Endothelial cell of umbilical vein (primary cell): Measurements from ENCODE around the gene CHD9. TPM values are rescaled to one million over a fixed set of nuclear protein-coding genes. Genes with fewer than 3 reads are reported as not detected.
A peak's percentile ranks its signal among the peaks of the same experiment; 100 is the strongest.

ENCODE experiments used
- BruUV-seq: library from RNA; stranded (reverse); fragments of 400-500 nt; replicated peaks from 2 replicates; lab custom pipeline; 2021; lab: Mats Ljungman, UMichigan
- CTCF ChIA-PET: fragments of 300-600, 350-600 bp; sonication (Branson Sonifier 250); formaldehyde crosslinking; loops from one replicate; lab custom pipeline; 2021; ENCODE audit warnings: antibody characterized with exemption, inconsistent platforms; lab: Charles Lee
- POLR2A ChIA-PET: fragments of 300-600, 350-600 bp; sonication (Branson Sonifier 250); formaldehyde crosslinking; loops from one replicate; lab custom pipeline; 2021; ENCODE audit warnings: antibody characterized with exemption, inconsistent platforms; lab: Charles Lee
- DNase-seq: peaks from one replicate; pipeline ENCODE4 v3.0.0-alpha.2; 2011; ENCODE audit warnings: low read depth, low spot score
- FAIRE-seq: peaks from 2 replicates; lab custom pipeline; 2011; peaks lifted over from hg19 to GRCh38; lab: Jason Lieb, UNC
- H2AFZ ChIP-seq: 2 replicates; pipeline ENCODE4 v1.6.0; 2012; ENCODE audit warnings: low read depth, low read length, control low read depth, inconsistent platforms
- H3K27ac ChIP-seq: 2 replicates; pipeline ENCODE4 v1.5.1; 2011; ENCODE audit warnings: low read depth, mild to moderate bottlenecking, control low read depth, low read length, moderate library complexity; ENCODE audit not compliant: insufficient read depth
- H3K27me3 ChIP-seq, 2 experiments: 2 replicates each; pipeline versions ENCODE4 v1.6.0 to v1.6.1; 2011; ENCODE audit warnings: low read length in 2 of 2, mixed read lengths in 1 of 2; ENCODE audit not compliant: control insufficient read depth in 2 of 2, insufficient read depth in 2 of 2
- H3K36me3 ChIP-seq, 2 experiments: 2 replicates in 1 of 2; 3 replicates in 1 of 2; pipeline ENCODE4 v1.5.1; 2011; ENCODE audit warnings: low read length in 2 of 2, mild to moderate bottlenecking in 1 of 2, moderate library complexity in 1 of 2; ENCODE audit not compliant: control insufficient read depth in 2 of 2, insufficient read depth in 2 of 2; ENCODE audit errors: extremely low read depth in 1 of 2
- H3K4me1 ChIP-seq: 3 replicates; pipeline ENCODE4 v1.5.1; 2011; ENCODE audit warnings: mild to moderate bottlenecking, low read length; ENCODE audit not compliant: control insufficient read depth, insufficient read depth; ENCODE audit errors: extremely low read depth
- H3K4me2 ChIP-seq: 2 replicates; pipeline ENCODE4 v1.6.1; 2011; ENCODE audit warnings: low read length, control low read depth, mixed read lengths; ENCODE audit not compliant: insufficient read depth
- H3K4me3 ChIP-seq, 3 experiments: fragments of 200-600 bp in 1 of 3; sonication (generic), shearing (Covaris generic) in 1 of 3; replicated peaks in 1 of 3; 2 replicates each; pipeline ENCODE4 v1.5.1; 2011 to 2016; ENCODE audit warnings: control low read depth in 3 of 3, low read length in 3 of 3, mild to moderate bottlenecking in 2 of 3, inconsistent platforms in 1 of 3, low read depth in 1 of 3, moderate library complexity in 1 of 3; ENCODE audit not compliant: insufficient read depth in 1 of 3
- H3K79me2 ChIP-seq: 2 replicates; pipeline ENCODE4 v1.6.0; 2012; ENCODE audit warnings: low read length, inconsistent platforms; ENCODE audit not compliant: control insufficient read depth, insufficient read depth
- H3K9ac ChIP-seq: replicated peaks from 2 replicates; pipeline ENCODE3; 2011; ENCODE audit warnings: low read length, control low read depth; ENCODE audit not compliant: insufficient read depth; ENCODE audit errors: extremely low read depth
- H3K9me1 ChIP-seq: replicated peaks from 3 replicates; pipeline ENCODE4 v1.6.0; 2011; ENCODE audit warnings: mild to moderate bottlenecking, low read length; ENCODE audit not compliant: control insufficient read depth, insufficient read depth; ENCODE audit errors: extremely low read depth
- H3K9me3 ChIP-seq: replicated peaks from 2 replicates; pipeline ENCODE4 v1.5.1; 2012; ENCODE audit warnings: low read length, inconsistent platforms; ENCODE audit not compliant: control insufficient read depth, insufficient read depth
- H4K20me1 ChIP-seq: replicated peaks from 2 replicates; pipeline ENCODE3; 2011; ENCODE audit warnings: mild to moderate bottlenecking, low read length; ENCODE audit not compliant: control insufficient read depth, insufficient read depth; ENCODE audit errors: extremely low read depth
- CTCF ChIP-seq, 2 donors: IDR thresholded peaks; 1 replicate in 1 of 2; 2 replicates in 1 of 2; pipeline ENCODE4 v1.5.1; 2011; ENCODE audit warnings: low read length in 2 of 2, mild to moderate bottlenecking in 2 of 2, moderate library complexity in 2 of 2, control low read depth in 1 of 2, inconsistent platforms in 1 of 2, low read depth in 1 of 2; ENCODE audit not compliant: insufficient read depth in 1 of 2; ENCODE audit errors: extremely low read depth in 1 of 2
- EZH2 ChIP-seq: IDR thresholded peaks from 2 replicates; pipeline ENCODE4 v1.6.1; 2012; ENCODE audit warnings: borderline replicate concordance, low read depth, mild to moderate bottlenecking, moderate library complexity, low read length, inconsistent platforms; ENCODE audit not compliant: severe bottlenecking
- FOS ChIP-seq: IDR thresholded peaks from 2 replicates; pipeline ENCODE4 v1.6.1; 2011; ENCODE audit warnings: mild to moderate bottlenecking, low read length, moderate library complexity, borderline replicate concordance; ENCODE audit not compliant: insufficient read depth
- GATA2 ChIP-seq: IDR thresholded peaks from 2 replicates; pipeline ENCODE4 v1.7.0; 2011; ENCODE audit warnings: low read depth, mild to moderate bottlenecking, moderate library complexity, mixed read lengths, low read length; ENCODE audit not compliant: insufficient read length, insufficient read depth
- JUN ChIP-seq: IDR thresholded peaks from 2 replicates; pipeline ENCODE4 v1.6.1; 2011; ENCODE audit warnings: borderline replicate concordance, low read depth; ENCODE audit not compliant: insufficient read length, insufficient read depth
- MAX ChIP-seq: IDR thresholded peaks from 2 replicates; pipeline ENCODE4 v1.6.1; 2011; ENCODE audit not compliant: insufficient read depth, insufficient read length
- MYC ChIP-seq: IDR thresholded peaks from one replicate; pipeline ENCODE4 v1.6.1; 2011; ENCODE audit warnings: mild to moderate bottlenecking, low read depth, low read length
- POLR2A ChIP-seq: IDR thresholded peaks from 2 replicates; pipeline ENCODE4 v1.6.1; 2012; ENCODE audit warnings: low read depth, mild to moderate bottlenecking, control low read depth, low read length
- POLR2AphosphoS5 ChIP-seq: IDR thresholded peaks from 2 replicates; pipeline ENCODE4 v1.6.1; 2012; ENCODE audit warnings: low read depth, mild to moderate bottlenecking, control low read depth, low read length, moderate library complexity; ENCODE audit not compliant: insufficient read depth
- dilution Hi-C: fragments of 300-500 bp; cut with MboI; formaldehyde crosslinking; loops from one replicate; pipeline ENCODE4 v1.15.0; 2019; ENCODE audit warnings: low sequenced_read_pairs; ENCODE audit not compliant: extremely low pct_ligation_motif_present
- intact Hi-C: fragments of 100-400 bp; cut with micrococcal nuclease; formaldehyde crosslinking; loops from one replicate; pipeline ENCODE4 v1.10.0; 2022
- polyA plus RNA-seq, 4 experiments: library from polyadenylated mRNA; depleted of rRNA in 3 of 4; stranded (reverse) in 3 of 4; unstranded in 1 of 4; fragments of >200 nt; gene quantifications; 2 replicates each; pipeline versions ENCODE4 v1.2.1 to v1.2.3, GENCODE V29; 2011 to 2012; ENCODE audit warnings: missing spikeins in 1 of 4
- total RNA-seq: library from RNA; stranded (reverse); gene quantifications from 2 replicates; pipeline ENCODE4 v1.2.3, GENCODE V29; 2021

CHD9 gene
- total and polyA plus RNA-seq, 2 donors (not counting 3 experiments of a cell fraction or from before 2014, with no cell fraction given), result 9.9 to 59.2 TPM

DNA sequence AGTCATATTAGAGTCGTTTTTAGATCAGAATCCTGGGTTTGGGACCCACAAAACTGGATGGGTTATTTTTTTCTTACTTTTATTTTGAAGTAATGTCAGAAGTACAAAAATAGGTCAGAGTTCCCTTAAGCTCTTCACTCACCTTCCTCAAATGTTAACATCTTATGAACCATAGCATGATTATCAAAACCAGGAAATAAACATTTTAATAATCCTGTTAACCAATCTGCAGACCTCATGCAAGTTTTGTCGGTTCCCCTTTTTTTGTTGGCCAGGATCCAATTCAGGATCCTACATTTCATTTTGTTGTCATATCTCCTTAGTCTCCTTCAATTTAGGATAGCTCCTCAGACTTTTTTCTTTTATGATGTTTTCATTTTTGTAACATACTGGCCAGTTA is 162.0 kb downstream of the CHD9 start:
- Histone ChIP-seq H3K4me1 (peaks cover 45% of the 10 kb centered on the region), H3K79me2 (peaks cover 80% of the 10 kb centered on the region), H3K9ac (no peak overlapping the region), H3K36me3 (peaks cover 0 to 2% of the 10 kb centered on the region in 2 experiments), H3K27ac (no peak overlapping the region), H3K27me3 (no peaks in the 10 kb centered on the region), H4K20me1 (peaks cover 4% of the 10 kb centered on the region), H3K4me2 (no peak overlapping the region), H3K4me3 (no peak overlapping the region), H2AFZ (no peak overlapping the region), H3K9me1 (peaks cover 2% of the 10 kb centered on the region), H3K9me3 (no peaks in the 10 kb centered on the region)
- FAIRE-seq, result no peak
- no peak for TF ChIP-seq CTCF (IDR thresholded peaks at IDR 0.05; ENCODE audit: extremely low read depth in 1 of 2, insufficient read depth in 1 of 2, low read depth in 1 of 2, low read length in 2 of 2)
- no peak for TF ChIP-seq POLR2A
- no peak for TF ChIP-seq POLR2AphosphoS5
- POLR2A ChIA-PET, result no interaction called here
- CTCF ChIA-PET, result no interaction called here
- no TSS peak for BruUV-seq
- dilution Hi-C loops (no loop called here), intact Hi-C loops (no loop called here)
- no peak for DNase-seq

DNA sequence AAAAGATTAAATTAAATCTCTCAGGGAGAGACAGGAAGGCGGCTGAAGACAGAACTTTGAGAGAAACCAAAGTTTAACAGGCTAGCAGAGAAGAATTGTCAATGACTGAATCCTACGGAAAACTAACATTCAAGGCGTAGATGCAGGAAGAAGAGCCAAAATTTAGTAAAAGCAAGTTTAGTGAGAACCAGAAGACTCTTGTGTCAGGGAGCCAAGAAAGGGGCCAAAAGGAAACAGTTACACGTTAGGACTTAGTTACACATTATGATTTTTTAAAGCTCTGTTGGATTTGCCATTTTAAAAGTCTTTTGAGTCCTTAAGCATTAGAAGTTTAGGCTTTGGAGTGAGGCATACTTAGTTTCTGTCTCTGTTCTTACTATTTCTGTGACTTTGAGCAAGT is 164.6 kb downstream of the CHD9 start:
- intact Hi-C loops (loop anchor here (1.0 kb wide), 2 partner anchors 11 to 88 kb away; no protein-coding TSS in a partner anchor), dilution Hi-C loops (no loop called here)
- Histone ChIP-seq H3K9me3 (no peaks in the 10 kb centered on the region), H3K9me1 (peaks cover 2% of the 10 kb centered on the region), H3K4me3 (peak overlapping the region in 1 of 3 experiments; percentile 49), H3K27ac (peak overlapping the region; percentile 91), H3K4me1 (peaks cover 37% of the 10 kb centered on the region), H3K27me3 (no peaks in the 10 kb centered on the region), H3K4me2 (peak overlapping the region; percentile 98), H4K20me1 (peaks cover 4% of the 10 kb centered on the region), H3K36me3 (peaks cover 2% of the 10 kb centered on the region in 2 experiments), H3K9ac (peak overlapping the region; percentile 69), H2AFZ (no peak overlapping the region), H3K79me2 (peaks cover 69% of the 10 kb centered on the region)
- DNase-seq (no peak), FAIRE-seq (no peak)
- ChIA-PET POLR2A (interaction anchor here (0.7 to 1.7 kb wide), 2 partner anchors 8 to 12 kb away, joined by 4 to 5 read pairs; no protein-coding TSS in a partner anchor), CTCF (interaction anchor here (1.0 to 3.9 kb wide), 16 partner anchors 11 to 243 kb away, joined by 3 to 61 read pairs (median 4); partner anchors contain the start of genes CHD9 and CHD9NB)
- TF ChIP-seq FOS, result no peak
- no peak for TF ChIP-seq EZH2
- TF ChIP-seq JUN, result no peak
- TF ChIP-seq POLR2A, result no peak
- no peak for TF ChIP-seq POLR2AphosphoS5
- no peak for TF ChIP-seq GATA2
- no peak for TF ChIP-seq MAX
- TF ChIP-seq CTCF (IDR thresholded peaks at IDR 0.05; ENCODE audit: extremely low read depth in 1 of 2, insufficient read depth in 1 of 2, low read depth in 1 of 2, low read length in 2 of 2), result no peak
- no peak for TF ChIP-seq MYC
- TSS peak; percentile 85 for BruUV-seq
